HG03342 (cell line): ENCODE results near the gene C1orf146.
"Not testable (repeated sequence)": the region's sequence is repeated elsewhere in the genome, so short reads cannot be mapped to it uniquely, and the experiment has no call there.

ENCODE experiments used
- ATAC-seq: cut with Tn5 transposase; IDR thresholded peaks from one replicate; pipeline ENCODE4 v1.9.1; 2021; ENCODE audit warnings: mild to moderate bottlenecking, moderate library complexity; ENCODE audit not compliant: unreplicated experiment

C1orf146 gene, protein sequence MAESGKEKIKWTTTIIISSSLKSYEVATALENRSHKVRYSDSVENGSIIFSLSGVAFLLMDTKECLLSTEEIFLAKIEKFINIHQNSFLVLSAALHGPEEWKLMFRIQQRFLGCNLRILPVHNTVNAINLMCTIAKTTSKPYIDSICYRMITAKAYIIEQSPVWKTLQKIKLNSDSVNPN

GRCh38 chr1:92217721-92218120, at the start of gene C1orf146:
TSS of gene C1orf146 (plus strand) at chr1:92217915. CDS start at chr1:92231421, 13,506 bp downstream.
- no peak for ATAC-seq

DNA sequence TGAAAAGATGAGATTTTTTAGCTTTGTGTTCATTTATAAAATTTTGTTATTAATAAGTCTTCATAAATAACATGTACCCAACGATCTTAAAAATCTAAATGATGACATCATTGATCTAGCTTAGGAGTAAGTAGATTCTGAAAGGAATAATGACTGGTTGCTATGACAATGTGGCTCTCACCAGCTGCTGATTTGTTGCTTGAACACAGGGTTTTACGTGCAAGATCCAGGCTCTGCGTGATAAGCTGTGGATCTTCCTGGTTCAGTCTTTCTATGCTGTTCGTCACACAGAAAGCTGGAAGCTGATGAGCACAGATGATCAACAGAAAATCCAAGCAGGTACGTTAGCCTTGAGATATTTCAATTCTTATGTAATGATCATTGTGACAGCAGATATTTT, 49.1 kb upstream of the C1orf146 start:
- ATAC-seq: no peak

- ATAC-seq: no peak
These were observed 48.3 kb upstream of the C1orf146 start for GRCh38 chr1:92169214-92170005.

GRCh38 chr1:92184632-92185031, 33.1 kb upstream of the C1orf146 start:
- ATAC-seq: no peak

DNA sequence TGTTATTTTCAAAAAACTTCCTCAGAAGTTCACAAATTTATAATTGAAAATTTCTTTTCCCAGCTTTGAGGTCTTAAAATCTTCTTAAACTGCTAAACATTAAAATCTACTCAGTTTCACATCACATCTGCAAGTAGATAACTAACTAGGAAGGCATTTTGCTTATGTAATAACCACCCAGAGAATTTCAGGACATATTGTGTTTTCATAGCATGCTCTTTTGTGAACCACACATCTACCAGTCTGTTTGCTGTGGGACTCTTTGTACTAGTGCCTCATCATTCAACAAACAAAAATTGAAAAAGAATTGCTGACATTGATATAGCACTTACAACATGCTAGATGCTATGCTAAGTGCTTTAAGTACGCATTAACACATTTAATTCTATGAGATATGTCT, 31.6 kb upstream of the C1orf146 start:
- ATAC-seq: no peak

- ATAC-seq: no peak
These were observed 29.1 kb upstream of the C1orf146 start for GRCh38 chr1:92188436-92189255.

GRCh38 chr1:92191726-92192125, 26.0 kb upstream of the C1orf146 start:
- no peak for ATAC-seq

DNA sequence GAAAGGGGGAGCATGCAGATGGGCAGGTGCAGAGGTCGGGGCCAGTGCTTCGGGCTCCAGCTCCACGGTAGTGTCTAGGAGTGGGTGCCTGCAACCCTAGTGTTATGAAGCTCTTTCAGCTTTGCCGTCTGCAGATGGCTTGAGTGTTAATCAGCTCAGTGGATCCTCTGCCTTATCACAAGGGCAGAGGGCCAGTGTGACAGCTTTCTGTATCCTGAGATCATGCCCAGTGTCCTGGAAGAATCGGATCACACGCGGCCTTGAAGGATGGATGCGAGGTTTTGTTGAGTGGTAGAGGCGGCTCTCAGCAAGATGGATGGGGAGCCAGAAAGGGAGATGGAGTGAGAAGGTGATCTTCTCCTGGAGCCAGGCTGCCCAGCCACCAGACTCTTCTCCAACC, 25.5 kb upstream of the C1orf146 start:
- no peak for ATAC-seq

DNA sequence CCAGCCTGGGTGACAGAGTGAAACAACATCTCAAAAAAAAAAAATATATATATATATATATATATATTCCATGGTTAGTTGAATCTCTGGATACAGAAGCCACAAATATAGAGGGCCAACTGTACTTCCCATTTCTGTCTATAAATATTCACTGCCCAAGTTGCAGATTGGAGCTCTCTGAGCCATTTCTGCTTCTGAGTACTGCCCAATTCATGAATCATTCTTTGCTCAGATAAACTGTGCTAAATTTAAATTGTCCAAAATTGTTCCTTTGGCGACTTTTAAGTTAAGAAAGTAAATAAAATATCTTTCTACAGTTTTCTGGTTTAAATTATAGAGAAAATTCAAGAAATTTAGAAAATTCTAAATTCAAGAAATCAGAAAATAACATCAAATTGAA, 23.2 kb upstream of the C1orf146 start:
- no peak for ATAC-seq

DNA sequence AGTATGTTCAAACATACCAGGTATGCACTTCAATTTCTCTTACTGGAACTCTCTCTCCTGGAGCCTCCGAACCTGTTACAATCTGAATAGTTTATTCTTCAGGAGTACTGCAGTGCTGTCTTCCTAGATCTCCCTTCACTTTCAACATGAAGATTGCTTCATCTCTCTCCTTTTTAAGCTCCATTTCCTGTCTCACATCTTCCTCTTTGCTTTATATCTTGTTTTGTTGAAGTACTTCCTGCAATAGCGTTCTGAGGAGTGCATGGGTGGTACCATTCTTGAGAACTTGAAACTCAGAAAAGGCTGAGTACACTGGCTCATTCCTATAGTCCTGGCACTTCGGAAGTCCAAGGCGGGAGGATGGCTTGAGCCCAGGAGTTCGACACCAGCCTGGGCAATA, 15.7 kb upstream of the C1orf146 start:
- no peak for ATAC-seq

GRCh38 chr1:92203105-92203504, 14.6 kb upstream of the C1orf146 start:
- no peak for ATAC-seq

DNA sequence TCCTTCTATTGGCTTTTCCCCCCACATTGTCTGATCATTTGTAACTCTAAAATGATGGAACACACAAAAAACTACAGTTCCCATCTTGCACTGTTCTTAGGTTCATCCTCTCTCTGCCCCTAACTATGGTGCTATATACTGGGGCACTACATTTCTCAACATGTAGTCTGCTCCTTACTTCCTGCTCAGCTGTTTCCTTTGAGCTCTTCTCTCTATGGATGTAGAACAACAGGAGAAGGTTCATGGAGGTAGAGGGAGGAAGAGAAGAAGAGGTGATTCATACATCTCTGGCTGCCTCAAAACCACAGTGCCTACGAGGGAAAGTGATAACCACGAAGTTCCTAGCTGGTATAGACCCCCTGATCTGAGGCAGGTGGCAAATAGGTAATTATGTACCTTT, 7.0 kb upstream of the C1orf146 start:
- no peak for ATAC-seq

- no peak for ATAC-seq
These were observed 6.5 kb upstream of the C1orf146 start for GRCh38 chr1:92211166-92211565.

- no peak for ATAC-seq
These were observed 844 bp downstream of the C1orf146 start for GRCh38 chr1:92218559-92218958.

DNA sequence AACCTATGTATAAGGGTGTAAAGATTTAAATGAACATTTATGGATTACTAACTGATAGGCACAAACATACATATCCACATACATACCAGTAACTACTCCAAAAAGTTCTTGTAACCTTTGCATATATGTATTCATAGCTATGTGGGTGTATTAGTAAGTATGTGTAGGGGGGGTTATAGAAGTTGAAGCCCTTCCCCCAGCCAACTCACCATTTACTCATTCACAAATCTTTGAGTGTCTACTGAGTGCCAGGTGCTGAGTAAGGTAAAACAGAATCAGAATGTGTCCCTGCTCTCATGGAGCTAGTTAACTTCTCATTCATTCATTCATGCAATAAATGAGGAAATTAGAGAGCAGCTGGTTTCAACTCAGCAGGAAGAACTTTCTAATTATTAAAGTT, 1.3 kb downstream of the C1orf146 start:
- ATAC-seq: no peak

DNA sequence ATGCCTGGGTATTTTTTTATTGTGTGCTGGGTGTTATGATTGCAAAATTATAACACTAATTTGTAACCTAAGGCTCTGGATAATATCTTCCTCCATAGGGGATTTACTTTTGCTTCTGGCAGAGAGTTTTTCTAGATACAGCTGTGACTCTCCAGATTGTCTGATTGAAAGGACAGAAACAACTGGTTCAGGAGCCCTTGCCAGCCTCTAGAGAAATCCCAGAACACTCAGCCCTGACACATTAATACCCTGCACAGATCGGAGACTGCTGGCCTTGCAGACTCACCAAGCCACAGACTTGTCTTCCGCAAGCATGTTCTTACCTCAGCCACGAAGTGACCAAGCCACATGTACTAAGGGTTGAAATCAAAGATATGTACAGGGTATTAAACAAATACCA, 10.7 kb downstream of the C1orf146 start:
- ATAC-seq: no peak

DNA sequence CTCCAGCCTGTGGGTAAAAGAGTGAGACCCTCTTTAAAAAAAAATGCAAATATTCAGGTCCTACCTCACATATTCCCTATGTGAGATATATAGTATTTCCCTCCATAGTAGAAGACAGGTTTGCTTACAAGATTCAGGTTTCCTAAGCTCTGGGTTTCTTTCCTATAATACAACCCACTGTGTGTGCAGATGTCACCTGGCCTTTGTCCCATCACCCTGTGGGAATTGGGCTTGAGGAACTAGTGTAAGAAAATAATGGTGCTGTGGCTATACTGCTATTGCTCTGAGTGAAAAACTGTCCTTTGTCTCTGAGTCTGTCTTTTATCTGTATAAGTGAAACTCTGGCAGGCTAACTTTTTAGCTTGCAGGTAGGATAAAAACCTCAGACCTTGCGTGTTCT, 13.0 kb downstream of the C1orf146 start:
- no peak for ATAC-seq

- no peak for ATAC-seq
These were observed 22.3 kb downstream of the C1orf146 start for GRCh38 chr1:92240034-92240433.

GRCh38 chr1:92244376-92244775, 26.7 kb downstream of the C1orf146 start:
- no peak for ATAC-seq

- not testable (repeated sequence) for ATAC-seq
These were observed 37.0 kb downstream of the C1orf146 start for GRCh38 chr1:92254714-92255113.

DNA sequence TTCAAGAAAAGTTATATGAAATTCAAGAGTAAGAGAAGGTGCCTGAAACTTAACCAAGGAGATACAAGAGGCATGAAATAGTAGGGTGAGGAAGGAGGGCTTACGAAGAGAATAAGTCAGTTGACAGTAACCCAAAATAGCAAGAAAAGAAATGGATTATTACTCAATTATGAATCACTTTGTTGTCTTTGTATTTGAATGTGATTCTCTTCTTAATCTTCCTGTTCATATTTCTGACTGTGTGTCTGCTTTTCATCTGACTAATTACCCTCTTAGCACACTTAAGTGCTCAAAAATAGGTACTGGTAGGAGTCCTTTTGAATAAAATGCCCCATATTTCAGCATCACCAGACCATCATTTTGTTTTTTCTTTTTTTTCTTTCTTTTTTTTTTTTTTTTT, 41.6 kb downstream of the C1orf146 start:
- ATAC-seq: no peak

GRCh38 chr1:92262516-92262915, 44.8 kb downstream of the C1orf146 start:
- ATAC-seq: no peak
